Central memory CD8-positive, alpha-beta T cell (primary cell): ENCODE data around the gene FGD1.

Source experiments
- ATAC-seq: fragments of 150-1000 bp; cut with Tn5 transposase; replicated peaks from 2 replicates; pipeline ENCODE4 v1.10.0; 2022; ENCODE audit warnings: mild to moderate bottlenecking, moderate FRiP score, moderate number of reproducible peaks; ENCODE audit not compliant: poor library complexity, severe bottlenecking; ENCODE audit errors: extremely low read depth
- DNase-seq, 2 donors: peaks; one replicate each; pipeline ENCODE4 v3.0.0; 2021; ENCODE audit warnings: low spot score in 2 of 2
- H3K27ac Mint-ChIP-seq: one replicate; pipeline ENCODE4 v1.8.0; 2022; ENCODE audit warnings: low read depth, mild to moderate bottlenecking, moderate library complexity, mixed read lengths
- H3K27me3 Mint-ChIP-seq: one replicate; pipeline ENCODE4 v1.8.0; 2022; ENCODE audit warnings: mixed read lengths
- H3K36me3 Mint-ChIP-seq: one replicate; pipeline ENCODE4 v1.8.0; 2022; ENCODE audit warnings: mild to moderate bottlenecking, moderate library complexity, mixed read lengths; ENCODE audit not compliant: insufficient read depth
- H3K4me1 Mint-ChIP-seq: one replicate; pipeline ENCODE4 v1.8.0; 2022; ENCODE audit warnings: mixed read lengths
- H3K4me3 Mint-ChIP-seq: one replicate; pipeline ENCODE4 v1.8.0; 2022; ENCODE audit warnings: mild to moderate bottlenecking, moderate library complexity, mixed read lengths
- H3K9me3 Mint-ChIP-seq: one replicate; pipeline ENCODE4 v1.8.0; 2022; ENCODE audit warnings: mixed read lengths

FGD1 gene

DNA sequence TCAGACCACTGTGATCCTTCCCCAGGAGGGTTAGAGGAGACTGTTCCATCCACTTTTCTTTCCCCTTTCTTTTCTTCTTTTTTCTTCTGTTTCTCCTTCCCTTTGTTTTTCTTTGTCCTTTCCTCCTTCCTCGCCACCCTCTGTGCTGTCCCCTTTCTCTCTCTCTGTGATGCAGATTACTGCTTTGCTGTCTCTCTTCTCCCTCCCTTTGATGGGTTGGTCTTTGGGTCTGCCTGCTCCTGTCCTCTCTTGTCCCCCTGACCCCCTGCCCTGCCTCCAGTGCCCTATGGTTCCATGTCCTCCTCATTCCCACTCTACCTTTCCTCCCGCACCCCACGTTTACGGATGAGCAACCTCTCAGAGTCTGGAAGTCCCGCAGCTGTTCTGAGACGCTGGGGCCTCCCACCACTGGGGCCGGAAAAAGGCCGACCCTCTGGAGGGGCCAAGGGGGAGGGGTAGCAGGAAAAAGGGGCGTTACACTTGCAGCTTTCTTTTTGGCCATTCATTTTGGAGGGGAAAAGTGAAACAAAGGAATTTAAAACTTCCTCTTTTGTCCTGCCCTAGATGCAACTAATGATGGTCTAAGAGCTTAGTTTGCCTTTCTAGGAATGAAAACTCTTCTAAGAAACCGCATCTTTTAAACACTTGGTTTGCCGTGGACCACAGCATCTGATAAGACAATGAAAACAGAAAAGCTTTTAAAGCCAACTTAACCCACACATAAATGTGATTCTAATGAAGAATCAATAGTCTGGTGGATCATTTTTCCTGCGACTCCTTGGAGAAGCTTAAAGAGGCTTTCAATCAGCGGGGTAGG is 80.3 kb downstream of the FGD1 start:
- no peak overlapping the region for H3K4me3 Mint-ChIP-seq
- H3K27ac Mint-ChIP-seq = no peak overlapping the region
- H3K27me3 Mint-ChIP-seq = peaks cover 47% of the 10 kb centered on the region

DNA sequence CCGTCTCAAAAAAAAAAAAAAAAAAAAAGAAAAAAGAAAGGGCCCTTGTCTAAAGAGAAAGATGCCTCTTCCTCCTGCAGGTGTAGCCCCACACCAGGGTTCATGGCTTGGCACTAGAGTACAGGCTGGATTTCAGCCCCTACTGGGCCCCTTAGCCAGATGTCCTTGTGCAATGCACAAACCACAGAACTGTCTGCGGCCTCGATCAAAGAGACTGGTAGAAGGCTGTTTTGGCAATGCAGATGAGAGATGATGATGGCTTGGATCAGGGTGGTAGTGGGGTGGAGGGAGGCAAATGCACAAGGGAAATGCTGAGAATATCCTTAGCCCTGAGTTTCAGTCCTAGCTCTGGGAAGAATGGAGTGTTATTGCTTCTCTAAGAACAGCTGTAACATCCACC is 82.3 kb downstream of the FGD1 start:
- no peak overlapping the region for H3K27ac Mint-ChIP-seq
- H3K9me3 Mint-ChIP-seq = no peaks in the 10 kb centered on the region
- no peak for ATAC-seq
- H3K27me3 Mint-ChIP-seq = peaks cover 27% of the 10 kb centered on the region
- peaks cover 14% of the 10 kb centered on the region for H3K4me1 Mint-ChIP-seq
- DNase-seq = no peak
- H3K4me3 Mint-ChIP-seq = no peak overlapping the region
- H3K36me3 Mint-ChIP-seq = peaks cover 2% of the 10 kb centered on the region

More for the DNA sequence above, 80.3 kb downstream of the FGD1 start:
- Mint-ChIP-seq H3K4me1 (peaks cover 8% of the 10 kb centered on the region), H3K36me3 (peaks cover 2% of the 10 kb centered on the region), H3K9me3 (no peaks in the 10 kb centered on the region)
- ATAC-seq (no peak), DNase-seq (no peak)

DNA sequence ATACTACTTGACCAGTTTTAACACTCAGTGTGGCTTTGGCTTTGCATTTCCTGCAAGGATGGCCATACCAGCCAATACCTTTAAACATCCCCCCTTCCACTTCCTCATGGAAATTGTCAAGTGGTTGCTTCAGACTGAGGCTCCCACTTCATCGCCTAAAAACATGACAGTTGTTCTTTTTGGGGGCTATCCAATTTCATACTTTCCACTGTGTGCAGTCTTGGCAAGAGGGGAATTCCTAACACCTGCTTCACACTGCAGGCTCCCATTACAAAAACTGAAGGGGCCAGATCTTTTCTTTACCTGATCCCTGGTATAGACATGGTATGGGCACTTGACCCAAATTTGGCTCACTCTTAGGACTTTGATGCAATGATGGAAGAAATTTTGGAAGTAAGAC is 84.3 kb downstream of the FGD1 start:
- H3K36me3 Mint-ChIP-seq = peaks cover 6% of the 10 kb centered on the region
- H3K4me3 Mint-ChIP-seq = no peak overlapping the region
- peaks cover 22% of the 10 kb centered on the region for H3K27me3 Mint-ChIP-seq
- H3K4me1 Mint-ChIP-seq = peaks cover 15% of the 10 kb centered on the region
- no peak overlapping the region for H3K27ac Mint-ChIP-seq
- ATAC-seq = no peak
- no peak for DNase-seq
- H3K9me3 Mint-ChIP-seq = no peaks in the 10 kb centered on the region

DNA sequence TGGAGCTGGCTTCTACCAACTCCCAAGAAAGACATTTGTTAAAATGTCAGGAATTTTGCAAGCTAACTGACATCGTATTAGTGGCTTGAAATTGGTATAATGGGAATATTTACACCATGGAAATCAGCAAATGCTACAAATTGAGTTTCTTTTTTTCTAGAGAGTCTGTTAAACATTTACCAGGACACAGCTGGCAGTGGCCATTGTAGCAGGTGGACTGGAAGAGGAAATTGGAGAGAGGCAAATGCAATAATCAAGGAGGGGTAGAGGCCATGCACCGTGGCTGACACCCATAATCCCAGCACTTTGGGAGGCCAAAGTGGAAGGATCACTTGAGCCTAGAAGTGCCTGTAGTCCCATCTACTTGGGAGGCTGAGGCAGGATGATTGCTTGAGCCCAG is 88.8 kb downstream of the FGD1 start:
- Mint-ChIP-seq H3K27ac (no peak overlapping the region), H3K27me3 (peaks cover 37% of the 10 kb centered on the region), H3K4me1 (peaks cover 7% of the 10 kb centered on the region), H3K36me3 (peaks cover 4% of the 10 kb centered on the region), H3K4me3 (no peak overlapping the region), H3K9me3 (no peaks in the 10 kb centered on the region)
- ATAC-seq = no peak
- DNase-seq = no peak

DNA sequence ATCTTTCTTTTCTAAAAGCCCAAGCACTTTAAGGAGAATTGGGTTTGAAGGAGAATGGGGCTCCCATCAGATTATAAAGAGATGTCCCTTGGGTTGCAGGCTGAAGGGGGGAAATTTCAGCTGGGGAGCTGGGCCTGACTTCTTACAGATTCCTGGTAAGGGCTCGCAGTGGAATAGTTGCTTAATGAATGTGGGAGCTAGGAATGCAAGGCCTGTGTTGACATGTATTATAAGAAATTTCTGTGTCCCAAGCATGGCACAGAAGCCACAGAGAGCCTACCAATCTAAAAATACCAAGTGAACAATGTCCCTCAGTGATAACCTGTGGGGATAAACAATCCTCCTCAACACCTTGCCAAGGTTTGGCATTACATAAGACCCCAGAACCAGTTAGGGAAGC is 98.9 kb downstream of the FGD1 start:
- peaks cover 9% of the 10 kb centered on the region for H3K27me3 Mint-ChIP-seq
- no peak for DNase-seq
- H3K9me3 Mint-ChIP-seq = no peaks in the 10 kb centered on the region
- H3K4me1 Mint-ChIP-seq = no peaks in the 10 kb centered on the region
- H3K36me3 Mint-ChIP-seq = no peaks in the 10 kb centered on the region
- no peak for ATAC-seq
- no peak overlapping the region for H3K27ac Mint-ChIP-seq
- H3K4me3 Mint-ChIP-seq = no peak overlapping the region
